ENCODE measurements around the gene SLC25A19. TPM values are rescaled to one million over a fixed set of nuclear protein-coding genes. Genes with fewer than 3 reads are reported as not detected.

Gene SLC25A19
- total RNA-seq, 3 donors from 2014 or later (not counting 1 experiment from before 2014, with no cell fraction given): 12.1 to 17.7 (median 14.8) TPM

DNA sequence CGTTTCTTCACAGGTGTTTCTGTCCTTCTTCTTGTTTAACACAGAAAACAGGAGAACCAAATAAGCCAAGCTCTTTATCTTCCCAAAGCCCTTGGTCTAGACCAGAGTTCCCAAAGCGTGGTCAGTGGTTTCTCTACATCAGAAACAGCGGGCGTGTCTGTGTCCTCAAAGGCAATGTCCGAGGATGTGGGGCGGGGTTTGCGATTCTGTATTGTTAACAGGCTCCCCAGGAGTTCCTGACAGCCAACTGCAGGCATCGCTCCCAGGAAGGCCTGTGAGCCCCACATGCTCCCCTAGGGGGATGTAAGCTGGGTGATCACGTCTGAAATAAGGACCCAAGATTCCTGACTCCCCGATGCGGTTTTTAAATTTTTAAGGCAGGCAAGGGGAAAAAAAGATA lies 28.4 kb upstream of the SLC25A19 start:
- Mint-ChIP-seq H3K36me3 (no peaks in the 10 kb centered on the region), H3K27ac (peak overlapping the region; percentile 36 to 70), H3K4me3 (no peak overlapping the region), H3K4me1 (peaks cover 5 to 12% of the 10 kb centered on the region in 2 donors), H3K27me3 (ENCODE audit: low read depth in 2 of 2) (no peaks in the 10 kb centered on the region), H3K9me3 (no peaks in the 10 kb centered on the region)
- TF ChIP-seq, protein P1, sequence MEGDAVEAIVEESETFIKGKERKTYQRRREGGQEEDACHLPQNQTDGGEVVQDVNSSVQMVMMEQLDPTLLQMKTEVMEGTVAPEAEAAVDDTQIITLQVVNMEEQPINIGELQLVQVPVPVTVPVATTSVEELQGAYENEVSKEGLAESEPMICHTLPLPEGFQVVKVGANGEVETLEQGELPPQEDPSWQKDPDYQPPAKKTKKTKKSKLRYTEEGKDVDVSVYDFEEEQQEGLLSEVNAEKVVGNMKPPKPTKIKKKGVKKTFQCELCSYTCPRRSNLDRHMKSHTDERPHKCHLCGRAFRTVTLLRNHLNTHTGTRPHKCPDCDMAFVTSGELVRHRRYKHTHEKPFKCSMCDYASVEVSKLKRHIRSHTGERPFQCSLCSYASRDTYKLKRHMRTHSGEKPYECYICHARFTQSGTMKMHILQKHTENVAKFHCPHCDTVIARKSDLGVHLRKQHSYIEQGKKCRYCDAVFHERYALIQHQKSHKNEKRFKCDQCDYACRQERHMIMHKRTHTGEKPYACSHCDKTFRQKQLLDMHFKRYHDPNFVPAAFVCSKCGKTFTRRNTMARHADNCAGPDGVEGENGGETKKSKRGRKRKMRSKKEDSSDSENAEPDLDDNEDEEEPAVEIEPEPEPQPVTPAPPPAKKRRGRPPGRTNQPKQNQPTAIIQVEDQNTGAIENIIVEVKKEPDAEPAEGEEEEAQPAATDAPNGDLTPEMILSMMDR (IDR thresholded peaks at IDR 0.05): no peak
- WGBS (ENCODE audit: insufficient coverage): 65% methylated on average over 8 of the region's 11 CpGs
- DNase-seq (no peak), ATAC-seq (no peak)
- H3K9me3 ChIP-seq (ENCODE audit: control insufficient read depth, insufficient read depth, low read length): no peaks in the 10 kb centered on the region
- no peaks in the 10 kb centered on the region for H3K27me3 ChIP-seq (ENCODE audit: control insufficient read depth, insufficient read depth, low read length)
- no peak overlapping the region for H3K4me3 ChIP-seq (ENCODE audit: low read length)
- intact Hi-C loops (cut with micrococcal nuclease): no loop called here
- H3K4me1 ChIP-seq (ENCODE audit: control insufficient read depth, insufficient read depth, low read length): peaks cover 40% of the 10 kb centered on the region
- peaks cover 40% of the 10 kb centered on the region for H3K36me3 ChIP-seq (ENCODE audit: control insufficient read depth, insufficient read depth, low read length)
- H3K27ac ChIP-seq (ENCODE audit: low read length): no peak overlapping the region

DNA sequence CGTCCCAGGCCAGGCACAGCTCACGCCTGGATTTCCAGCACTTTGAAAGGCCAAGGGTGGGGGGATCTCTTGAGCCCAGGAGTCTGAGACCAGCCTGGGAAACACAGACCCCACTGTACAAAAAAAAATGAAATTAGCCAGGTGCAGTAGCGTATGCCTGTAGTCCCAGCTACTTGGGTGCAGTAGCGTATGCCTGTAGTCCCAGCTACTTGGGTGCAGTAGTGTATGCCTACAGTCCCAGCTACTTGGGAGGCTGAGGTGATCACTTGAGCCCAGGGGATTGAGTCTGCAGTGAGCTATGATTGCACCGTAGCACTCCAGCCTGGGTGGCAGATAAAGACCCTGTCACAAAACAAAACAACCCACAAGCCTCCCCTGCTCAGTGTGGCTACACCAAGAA lies 27.0 kb upstream of the SLC25A19 start:
- H3K4me1 ChIP-seq (ENCODE audit: control insufficient read depth, insufficient read depth, low read length): peaks cover 50% of the 10 kb centered on the region
- intact Hi-C loops (cut with micrococcal nuclease): no loop called here
- H3K9me3 ChIP-seq (ENCODE audit: control insufficient read depth, insufficient read depth, low read length): no peaks in the 10 kb centered on the region
- no peak overlapping the region for H3K4me3 ChIP-seq (ENCODE audit: low read length)
- Mint-ChIP-seq H3K4me3 (no peak overlapping the region), H3K27ac (peak overlapping the region in 1 of 2 donors; percentile 22), H3K9me3 (no peaks in the 10 kb centered on the region), H3K27me3 (ENCODE audit: low read depth in 2 of 2) (no peaks in the 10 kb centered on the region), H3K36me3 (no peaks in the 10 kb centered on the region), H3K4me1 (peaks cover 5 to 12% of the 10 kb centered on the region in 2 donors)
- H3K36me3 ChIP-seq (ENCODE audit: control insufficient read depth, insufficient read depth, low read length): peaks cover 33% of the 10 kb centered on the region
- no peaks in the 10 kb centered on the region for H3K27me3 ChIP-seq (ENCODE audit: control insufficient read depth, insufficient read depth, low read length)
- TF ChIP-seq, protein P1 (IDR thresholded peaks at IDR 0.05): no peak
- H3K27ac ChIP-seq (ENCODE audit: low read length): peak overlapping the region; percentile 30
- no peak for DNase-seq
- WGBS (ENCODE audit: insufficient coverage): 82% methylated on average over 4 of the region's 5 CpGs
- peak in 1 of 3 donors; percentile 17 for ATAC-seq

DNA sequence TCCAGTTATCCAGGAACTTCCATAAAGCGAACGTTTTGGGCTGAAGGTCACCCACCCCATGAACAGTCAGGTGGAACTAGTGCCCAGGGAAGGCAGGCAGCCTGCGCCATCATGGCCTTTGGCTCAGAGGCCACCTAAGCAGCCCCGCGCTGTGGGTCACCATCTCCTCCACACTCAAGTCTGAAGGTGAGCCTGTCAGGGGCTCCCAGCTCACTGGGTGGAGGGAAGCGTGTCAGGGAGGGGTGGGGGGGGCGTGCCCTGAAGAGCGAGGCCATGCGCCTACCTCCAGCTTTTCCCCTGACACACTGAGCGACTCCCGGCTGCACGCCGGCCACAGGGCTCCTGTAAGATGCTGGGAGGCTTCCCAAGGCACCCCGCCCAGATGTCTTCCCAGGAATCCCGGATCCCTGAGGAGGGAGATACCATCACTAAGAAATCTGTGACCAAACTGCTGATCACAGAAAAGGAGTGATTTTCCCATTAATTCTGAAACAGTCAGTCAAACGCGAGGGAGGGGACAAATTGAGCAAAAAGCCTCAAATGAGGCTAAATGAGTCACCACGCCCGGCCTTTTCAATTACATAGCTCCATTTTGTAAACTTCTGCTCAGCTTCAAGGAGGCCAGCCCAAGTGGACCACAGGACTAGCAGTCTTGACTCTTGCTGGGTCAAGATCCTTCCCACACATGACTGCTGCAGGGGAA lies 26.5 kb upstream of the SLC25A19 start:
- Histone ChIP-seq H3K36me3 (ENCODE audit: control insufficient read depth, insufficient read depth, low read length) (peaks cover 30% of the 10 kb centered on the region), H3K4me1 (ENCODE audit: control insufficient read depth, insufficient read depth, low read length) (peaks cover 53% of the 10 kb centered on the region), H3K27ac (ENCODE audit: low read length) (peak overlapping the region; percentile 30), H3K9me3 (ENCODE audit: control insufficient read depth, insufficient read depth, low read length) (no peaks in the 10 kb centered on the region), H3K27me3 (ENCODE audit: control insufficient read depth, insufficient read depth, low read length) (no peaks in the 10 kb centered on the region), H3K4me3 (ENCODE audit: low read length) (no peak overlapping the region)
- Mint-ChIP-seq H3K4me3 (no peak overlapping the region), H3K9me3 (no peaks in the 10 kb centered on the region), H3K27ac (peak overlapping the region in 1 of 2 donors; percentile 22), H3K36me3 (no peaks in the 10 kb centered on the region), H3K27me3 (ENCODE audit: low read depth in 2 of 2) (no peaks in the 10 kb centered on the region), H3K4me1 (peaks cover 5 to 12% of the 10 kb centered on the region in 2 donors)
- 88% methylated on average over 18 of the region's 19 CpGs for WGBS (ENCODE audit: insufficient coverage)
- DNase-seq: no peak
- peak in 1 of 3 donors; percentile 9 for ATAC-seq
- TF ChIP-seq, protein P1 (IDR thresholded peaks at IDR 0.05): no peak
- intact Hi-C loops (cut with micrococcal nuclease): no loop called here

All from natural killer cell (primary cell).